GM18858 (cell line): ENCODE results near the gene ACOX3.
A peak's percentile ranks its signal among the peaks of the same experiment; 100 is the strongest.
"Not testable (repeated sequence)": the region's sequence is repeated elsewhere in the genome, so short reads cannot be mapped to it uniquely, and the experiment has no call there.

Experiments used
- ATAC-seq: cut with Tn5 transposase; IDR thresholded peaks from one replicate; pipeline ENCODE4 v1.9.1; 2021; ENCODE audit not compliant: unreplicated experiment

Gene ACOX3

DNA sequence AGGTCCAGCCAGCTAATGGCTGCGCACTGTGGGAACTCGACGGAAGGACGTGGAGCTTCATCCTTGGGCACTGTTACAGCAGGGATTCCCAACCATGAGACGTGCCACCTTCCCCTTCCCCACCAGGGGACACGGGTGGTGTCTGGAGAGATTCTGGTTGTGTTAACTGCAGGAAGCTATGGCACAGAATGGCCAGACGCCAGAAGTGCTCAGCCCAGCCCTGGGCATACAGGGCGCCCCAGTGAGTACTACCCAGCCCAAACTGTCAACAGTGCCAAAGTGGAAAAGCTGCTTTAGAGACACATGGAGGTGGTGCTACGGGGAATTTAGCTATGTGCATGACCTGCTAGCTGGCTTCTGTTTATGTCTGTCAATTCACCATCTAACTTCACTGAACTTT, 32.8 kb downstream of the ACOX3 start:
- no peak for ATAC-seq

DNA sequence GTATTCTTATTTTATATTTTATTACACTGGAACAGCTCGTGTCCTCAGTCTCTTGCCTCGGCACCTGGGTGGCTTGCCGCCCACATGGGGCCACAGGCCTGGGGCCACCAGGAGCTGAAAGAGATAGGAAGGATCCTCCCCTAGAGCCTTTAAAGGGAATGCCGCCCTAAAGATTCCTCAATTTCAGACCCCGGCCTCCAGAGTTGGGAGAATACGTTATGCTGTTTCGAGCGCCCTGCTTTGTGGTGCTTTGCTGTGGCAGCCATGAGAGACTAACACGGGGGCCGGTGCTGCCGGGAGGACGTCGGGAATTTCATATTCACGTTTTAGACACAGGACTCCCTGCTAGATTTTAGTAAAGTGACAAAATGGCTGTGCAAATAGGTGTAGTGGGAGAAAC, 33.2 kb downstream of the ACOX3 start:
- ATAC-seq = no peak

DNA sequence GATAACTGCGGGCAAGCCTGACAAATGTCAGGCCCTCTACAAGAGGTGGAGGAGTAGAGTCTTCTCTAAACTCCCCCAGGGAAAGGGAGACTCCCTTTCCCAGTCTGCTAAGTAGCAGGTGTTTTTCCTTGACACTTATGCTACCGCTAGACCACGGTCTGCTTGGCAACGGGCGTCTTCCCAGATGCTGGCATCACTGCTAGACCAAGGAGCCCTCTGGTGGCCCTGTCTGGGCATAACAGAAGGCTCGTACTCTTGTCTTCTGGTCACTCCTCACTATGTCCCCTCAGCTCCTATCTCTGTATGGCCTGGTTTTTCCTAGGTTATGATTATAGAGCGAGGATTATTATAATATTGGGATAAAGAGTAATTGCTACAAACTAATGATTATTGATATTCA, 33.6 kb downstream of the ACOX3 start:
- ATAC-seq = not testable (repeated sequence)

DNA sequence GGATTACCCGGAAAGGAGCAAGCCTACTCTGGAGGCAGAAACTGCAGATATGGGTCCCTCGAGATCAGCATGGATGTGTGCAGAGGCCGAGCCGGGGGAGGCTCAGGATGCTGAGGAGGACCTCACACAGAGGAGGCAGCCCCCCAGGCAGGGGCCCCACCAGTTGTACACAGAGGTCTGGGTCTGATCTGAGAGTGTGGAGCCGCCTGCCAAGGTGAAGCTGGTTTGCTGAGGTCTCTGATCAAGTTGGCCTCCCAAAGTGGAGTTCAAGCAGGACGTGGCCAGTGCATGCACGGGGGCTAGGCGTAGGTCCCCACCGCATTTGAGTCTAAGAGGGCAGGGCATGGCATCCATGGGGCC, 35.0 kb downstream of the ACOX3 start:
- no peak for ATAC-seq

DNA sequence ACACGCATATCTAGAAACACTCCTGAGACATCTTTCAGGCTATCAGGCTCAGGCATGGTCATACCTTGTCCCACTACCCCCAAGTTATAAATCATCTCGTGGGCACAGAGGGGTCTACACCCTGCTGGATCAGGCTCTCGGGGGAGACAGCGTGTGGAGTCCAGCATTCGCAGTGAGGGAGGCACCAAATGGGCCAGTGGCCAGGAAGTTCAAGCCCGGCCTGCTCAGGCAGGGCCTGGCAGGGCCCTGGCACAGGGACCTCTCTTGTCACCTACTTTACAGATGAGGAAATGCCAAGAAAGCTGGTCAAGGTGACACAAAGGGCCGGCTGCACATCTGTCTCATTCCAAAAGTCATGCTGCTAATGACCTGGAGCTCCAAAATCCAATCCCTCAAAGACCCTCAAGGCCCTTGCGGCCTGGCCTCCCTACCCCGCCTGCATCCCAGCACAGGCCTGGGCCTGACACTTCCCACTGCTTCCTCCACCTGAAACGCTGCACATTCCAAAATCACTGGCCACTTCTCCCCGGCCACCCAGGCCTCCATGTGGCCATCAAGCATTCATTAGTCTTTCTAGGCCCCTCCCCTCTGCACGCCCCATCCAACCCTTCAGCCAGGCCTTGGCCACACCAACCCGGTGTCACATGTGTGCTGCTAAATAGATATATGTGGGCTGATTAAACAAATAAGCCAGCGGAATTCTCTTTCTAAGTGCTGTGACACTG, 35.6 kb downstream of the ACOX3 start:
- ATAC-seq = no peak

DNA sequence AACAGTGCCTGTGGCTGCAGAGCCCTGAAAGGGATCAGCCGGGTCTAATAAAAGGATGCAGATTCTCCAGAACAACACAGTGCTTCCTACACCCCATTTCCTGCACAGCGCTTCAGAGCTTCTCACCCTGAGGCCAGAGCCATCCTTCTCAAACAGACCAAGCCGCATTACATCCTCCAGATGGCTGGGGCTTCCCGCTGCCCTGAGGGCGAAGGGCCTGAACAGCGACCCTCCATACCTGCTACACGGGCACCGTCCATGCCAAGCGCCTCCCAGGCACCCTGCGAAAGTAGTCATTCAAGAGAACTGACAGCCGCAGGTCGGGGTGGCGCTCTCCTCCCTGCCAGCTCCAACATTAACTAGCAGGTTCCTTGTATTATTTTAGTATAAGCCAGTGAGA, 36.5 kb downstream of the ACOX3 start:
- no peak for ATAC-seq

DNA sequence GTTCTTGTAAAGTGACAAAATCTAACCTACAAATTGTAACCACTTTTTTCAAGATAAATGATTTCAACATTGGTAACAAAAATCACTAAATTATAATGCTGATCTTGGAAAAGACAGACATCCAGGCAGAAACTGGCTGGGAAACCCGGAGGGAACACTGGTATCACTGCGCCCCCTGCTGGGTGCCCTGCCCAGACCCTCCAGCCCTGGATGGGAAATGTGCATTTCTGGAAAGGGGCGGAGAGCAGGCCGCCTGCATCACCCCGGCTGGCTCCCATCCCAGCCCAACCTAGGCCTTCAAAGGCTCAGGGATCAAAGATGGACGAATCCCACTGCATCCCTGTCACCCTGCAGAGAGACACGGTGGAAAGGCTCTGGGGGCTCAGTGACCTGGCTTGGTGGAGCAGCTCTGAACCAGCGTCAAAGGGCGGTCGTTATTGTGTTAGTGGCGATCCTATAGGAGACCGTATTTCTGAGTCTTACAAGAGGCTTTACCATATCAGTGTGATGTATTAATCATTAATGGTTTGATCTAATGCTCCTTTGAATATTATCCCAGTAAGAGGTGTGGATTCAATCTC, 37.3 kb downstream of the ACOX3 start:
- ATAC-seq = no peak

DNA sequence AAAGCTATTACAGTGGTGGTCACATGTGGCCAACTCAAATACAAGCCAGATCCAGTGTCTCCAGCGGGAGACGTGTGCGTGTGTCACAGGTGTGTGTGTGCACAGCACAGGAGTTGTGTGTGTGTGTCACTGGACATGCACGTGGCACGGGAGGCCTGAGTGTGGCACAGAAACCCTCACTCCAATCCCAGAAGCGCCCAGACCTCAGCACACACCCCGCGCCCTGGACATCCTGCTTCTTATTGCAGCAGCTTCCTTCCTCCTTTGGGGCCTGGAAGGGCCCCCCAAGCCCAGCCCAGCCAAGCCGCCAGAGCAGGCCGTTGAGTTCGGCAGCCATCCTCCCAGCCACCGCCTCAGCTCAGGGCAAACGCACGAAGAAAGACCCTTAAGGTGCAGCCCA, 37.9 kb downstream of the ACOX3 start:
- ATAC-seq = no peak

DNA sequence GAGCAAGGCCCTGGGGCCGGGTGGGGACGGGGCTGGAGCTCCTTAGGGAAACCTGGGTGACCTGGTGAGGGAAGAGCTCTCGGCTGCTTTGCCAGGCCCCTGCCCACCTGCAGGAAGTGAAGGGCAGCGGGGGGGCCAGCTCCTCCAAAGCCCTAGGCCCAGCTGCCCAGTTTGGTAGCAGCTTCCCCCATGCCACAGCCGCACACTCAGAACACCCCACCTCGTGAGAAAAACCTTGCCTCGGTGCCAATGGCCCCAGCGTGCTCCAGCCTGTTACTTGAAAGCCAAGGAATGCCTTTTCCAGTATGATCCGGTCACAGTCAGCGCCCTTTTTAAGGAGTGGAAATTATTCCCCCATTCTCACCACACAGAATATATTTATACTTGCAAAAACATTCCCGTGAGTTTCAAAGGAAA, 38.3 kb downstream of the ACOX3 start:
- no peak for ATAC-seq

DNA sequence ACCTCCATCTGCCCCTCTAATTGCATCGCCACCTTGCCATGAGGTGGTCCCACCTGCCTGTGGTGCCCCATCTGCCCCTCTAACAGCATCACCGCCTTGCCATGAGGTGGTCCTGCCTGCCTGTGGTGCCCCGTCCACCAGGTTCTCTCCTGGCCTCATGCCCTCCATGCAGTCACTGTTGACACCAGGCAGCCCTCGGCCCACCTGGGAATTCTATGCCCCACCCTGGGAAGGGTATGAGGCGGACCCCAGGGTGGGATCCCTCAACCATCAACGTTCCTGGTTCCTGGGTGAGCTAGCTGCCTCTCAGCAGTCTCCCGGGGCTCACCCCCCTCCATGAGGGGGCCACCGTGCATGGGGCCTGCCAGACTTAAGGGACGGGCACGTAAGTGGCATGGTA, 38.9 kb downstream of the ACOX3 start:
- no peak for ATAC-seq

DNA sequence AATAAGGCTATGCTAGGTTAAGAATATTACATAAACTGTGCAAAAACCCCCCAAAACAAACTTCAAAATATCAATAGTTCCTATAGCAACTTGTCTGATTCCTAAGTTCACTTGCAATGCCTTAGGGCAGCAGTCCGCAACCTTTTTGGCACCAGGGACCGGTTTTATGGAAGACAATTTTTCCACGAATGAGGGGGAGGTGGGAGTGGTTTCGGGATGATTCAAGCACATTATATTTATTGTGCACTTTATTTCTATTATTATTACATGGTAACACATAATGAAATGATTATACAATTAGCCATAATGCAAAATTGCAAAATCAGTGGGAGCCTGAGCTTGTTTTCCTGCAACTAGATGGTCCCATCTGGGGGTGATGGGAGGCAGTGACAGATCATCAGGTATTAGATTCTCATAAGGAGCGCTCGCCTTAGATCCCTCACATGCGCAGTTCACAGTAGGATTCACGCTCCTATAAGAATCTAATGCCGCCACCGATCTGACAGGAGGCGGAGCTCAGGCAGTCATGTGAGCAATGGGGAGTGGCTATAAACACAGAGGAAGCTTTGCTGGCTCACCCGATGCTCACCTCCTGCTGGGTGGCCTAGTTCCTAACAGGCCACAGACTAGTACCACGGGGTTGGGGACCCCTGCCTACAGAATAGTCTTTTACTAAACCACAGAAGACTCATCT, 39.7 kb downstream of the ACOX3 start:
- no peak for ATAC-seq

DNA sequence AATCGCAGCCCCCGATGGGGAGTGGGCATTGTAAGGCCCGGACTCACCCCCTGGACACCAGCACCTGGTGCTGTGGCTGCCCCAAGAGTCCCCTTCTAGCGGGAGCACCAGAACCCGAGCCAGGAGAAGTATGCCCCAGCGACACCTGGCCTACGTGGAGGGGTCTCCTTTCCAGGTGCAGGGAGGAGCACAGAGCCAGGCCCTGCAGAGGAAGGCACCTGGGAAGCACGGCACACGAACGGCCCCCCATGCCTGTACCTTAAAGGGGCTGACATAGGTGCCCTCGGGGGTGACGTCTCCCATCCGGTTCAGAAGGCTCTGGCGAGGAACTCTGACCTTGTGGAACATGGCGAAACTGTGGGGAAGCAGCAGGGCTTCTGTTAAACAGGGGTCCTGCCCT, 41.2 kb downstream of the ACOX3 start:
- ATAC-seq = no peak

DNA sequence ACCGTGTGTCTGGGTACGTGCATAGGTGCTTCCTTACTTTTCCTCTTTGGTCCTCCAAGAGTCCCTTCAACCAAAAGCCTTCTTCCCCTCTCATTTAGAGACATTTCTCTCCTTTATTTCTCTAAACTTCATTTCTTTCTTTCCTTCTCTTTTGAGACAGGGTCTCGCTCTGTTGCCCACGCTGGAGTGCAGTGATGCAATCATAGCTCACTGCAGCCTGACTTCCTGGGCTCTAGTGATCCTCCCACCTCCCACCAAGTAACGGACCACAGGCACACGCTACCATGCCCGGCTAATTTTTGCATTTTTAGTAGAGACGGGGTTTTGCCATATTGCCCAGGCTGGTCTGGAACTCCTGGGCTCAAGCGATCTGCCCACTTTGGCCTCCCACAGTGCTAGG, 42.2 kb downstream of the ACOX3 start:
- ATAC-seq = no peak

DNA sequence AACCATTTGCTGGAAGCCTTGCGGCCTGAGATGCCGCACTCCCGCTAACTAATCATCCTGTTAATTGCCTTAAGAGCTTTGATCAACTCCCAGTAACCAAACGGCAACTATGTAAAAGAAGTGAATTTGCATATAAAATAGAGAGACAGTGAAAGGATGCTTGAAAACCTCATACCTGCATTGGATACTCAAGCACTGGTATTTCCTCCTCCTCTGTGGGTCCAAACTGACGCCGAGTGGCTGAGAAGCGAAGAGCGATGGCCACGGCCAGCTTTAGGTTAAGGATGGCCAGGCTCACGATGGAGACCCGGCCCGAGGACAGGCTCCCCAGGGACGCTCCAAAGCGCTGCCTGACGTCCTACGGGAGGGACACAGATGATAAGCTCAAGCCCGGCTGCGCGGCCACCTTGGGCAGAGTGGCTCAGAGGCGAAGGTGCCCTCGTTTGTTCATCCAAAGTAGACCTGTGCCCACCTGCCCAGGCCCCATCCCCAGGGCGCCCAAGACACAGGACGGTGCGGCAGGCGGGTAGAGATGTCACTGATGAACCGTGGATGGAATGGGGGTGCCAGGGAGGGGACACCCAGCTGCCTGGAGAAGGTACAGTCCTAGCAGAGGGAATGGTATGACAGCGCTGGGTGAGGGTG, 43.6 kb downstream of the ACOX3 start:
- no peak for ATAC-seq

DNA sequence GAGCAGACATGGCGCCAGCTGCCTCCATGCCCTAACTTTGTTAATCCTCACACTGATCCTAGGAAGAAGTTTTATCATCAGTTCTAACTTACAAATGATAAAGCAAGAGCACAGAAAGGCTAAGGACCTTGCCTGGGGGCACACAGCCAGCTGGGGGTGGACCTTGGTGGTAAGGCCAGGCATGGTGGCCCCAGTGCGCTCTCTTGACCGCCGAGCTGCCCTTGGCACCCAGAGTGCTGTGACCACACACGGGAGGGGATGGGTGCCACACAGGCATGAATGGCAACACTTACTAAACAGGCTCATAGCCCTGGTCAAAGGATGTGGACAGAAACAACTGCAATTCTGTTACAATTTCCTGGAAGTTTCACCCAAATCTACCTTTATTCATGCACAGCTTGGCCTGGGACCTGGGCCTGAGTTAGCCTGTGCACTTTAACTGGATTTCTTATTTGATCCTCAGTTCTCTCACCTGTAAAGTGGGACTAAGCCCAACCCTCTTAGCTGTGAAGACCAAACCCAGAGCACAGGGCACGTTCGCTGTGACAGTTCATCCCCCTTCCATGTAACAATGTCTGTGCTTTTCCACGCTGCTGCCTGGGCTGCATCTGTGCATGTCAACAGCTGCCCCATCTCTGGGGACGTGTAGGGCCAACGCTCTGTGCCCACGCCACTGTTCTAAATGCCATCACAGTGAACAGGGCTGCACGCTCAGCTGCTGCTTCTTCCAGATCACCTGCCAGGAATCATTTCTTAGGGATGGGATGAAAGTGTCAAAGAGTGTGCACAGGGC, 44.8 kb downstream of the ACOX3 start:
- ATAC-seq = no peak

DNA sequence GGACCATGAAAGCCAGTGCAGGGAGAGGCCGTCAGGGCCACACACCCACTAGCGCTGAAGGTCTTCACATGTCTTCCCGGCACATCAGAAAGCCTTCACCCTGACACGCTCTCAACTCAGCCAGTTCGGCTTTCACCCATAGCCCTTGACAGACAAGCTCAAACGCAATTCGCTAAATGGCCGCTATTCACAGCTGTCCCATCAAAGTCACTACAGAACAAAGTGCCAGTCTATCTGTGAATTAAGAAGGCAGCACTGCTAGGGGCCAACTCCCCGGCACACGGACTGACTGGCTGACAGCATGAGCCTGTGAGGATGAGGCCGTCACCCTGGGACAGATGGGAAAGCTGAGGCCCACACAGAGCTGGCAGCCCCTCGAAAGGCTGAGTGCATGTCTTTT, 45.7 kb downstream of the ACOX3 start:
- no peak for ATAC-seq

DNA sequence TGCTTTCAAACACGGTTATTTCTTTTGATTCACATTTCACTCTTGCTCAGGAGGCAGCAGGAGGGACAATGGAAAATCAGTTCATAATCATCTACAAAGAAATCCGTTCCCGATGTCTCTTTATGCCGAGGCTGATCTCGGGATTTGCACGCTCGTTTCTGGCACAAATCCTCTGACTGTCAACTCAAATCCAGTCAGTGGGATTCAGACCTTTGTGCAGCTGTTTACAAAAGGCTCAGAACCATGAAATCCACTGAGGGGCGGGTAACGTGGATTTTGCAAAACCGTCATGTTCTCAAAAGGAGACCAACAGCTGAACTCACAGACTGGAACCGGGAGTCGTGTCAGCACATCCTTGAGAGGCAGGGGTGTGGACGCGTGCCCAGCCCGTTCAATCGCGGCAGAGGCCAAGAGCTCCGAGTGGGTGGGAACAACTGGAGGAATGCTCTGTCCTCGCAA, 46.4 kb downstream of the ACOX3 start:
- no peak for ATAC-seq

DNA sequence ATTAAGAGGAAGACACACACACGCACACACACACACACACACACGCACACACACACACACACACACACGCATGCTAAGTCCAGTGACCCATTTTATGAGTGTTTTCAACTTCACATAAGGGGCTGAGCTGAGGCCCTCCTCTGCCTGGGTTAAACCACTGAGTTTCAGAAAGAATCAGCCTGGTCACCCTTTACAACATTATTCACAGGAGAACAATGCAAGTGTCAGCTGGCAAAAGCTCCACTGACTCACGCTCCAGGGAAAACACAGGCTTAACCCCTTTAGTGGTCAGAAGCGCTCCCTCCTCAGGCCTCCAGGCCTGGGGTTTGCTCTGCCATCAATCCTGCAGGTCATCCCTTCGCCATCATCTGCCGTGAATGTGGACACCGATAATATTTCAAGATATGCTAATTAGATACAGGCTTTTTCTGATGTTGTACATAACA, 46.9 kb downstream of the ACOX3 start:
- ATAC-seq = no peak

DNA sequence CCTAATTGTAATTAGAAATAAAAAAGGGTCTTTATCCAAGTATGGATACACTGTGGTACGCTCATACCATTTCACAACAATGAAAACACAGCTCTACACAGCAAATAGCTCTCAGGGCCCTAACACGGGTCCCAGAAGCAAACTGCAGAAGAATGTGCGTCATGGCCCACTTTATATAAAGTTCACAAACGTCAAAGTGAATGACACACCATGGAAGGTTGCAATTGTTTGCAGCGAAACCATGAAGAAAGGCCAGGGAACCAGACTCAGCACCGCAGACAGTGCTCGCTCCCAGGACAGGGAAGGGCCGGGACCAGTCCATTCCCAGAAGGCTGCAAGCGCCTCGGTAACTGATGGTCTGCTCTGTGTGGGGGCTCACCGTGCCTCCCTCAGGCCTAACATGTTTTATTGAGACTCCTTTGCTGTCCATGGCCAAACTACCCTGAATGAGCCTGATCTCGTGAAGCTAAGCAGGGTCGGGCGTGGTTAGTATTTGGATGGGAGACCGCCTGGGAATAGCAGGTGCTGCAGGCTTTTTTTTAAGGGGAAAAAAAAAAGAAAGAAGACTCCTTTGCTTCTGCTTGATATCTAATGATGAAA, 47.8 kb downstream of the ACOX3 start:
- no peak for ATAC-seq

DNA sequence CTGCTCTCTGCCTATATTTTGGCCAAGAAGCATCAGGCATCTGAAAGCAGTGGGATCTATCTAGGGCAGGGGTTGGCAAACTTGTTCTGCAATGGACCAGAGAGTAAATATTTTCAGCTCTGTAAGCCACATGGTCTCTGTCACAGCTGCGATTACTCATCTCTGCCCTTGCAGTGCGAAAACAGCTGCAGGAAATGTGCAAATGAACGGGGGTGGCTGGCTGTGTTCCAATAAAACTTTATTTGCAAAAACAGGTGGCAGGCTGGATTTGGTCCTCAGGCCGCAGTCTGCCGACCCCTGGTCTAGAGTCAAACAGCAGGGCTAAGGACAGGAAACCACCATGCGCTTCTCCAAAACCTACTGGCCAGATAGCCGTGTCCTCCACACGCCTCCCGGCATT, 48.6 kb downstream of the ACOX3 start:
- ATAC-seq = peak; percentile 89

DNA sequence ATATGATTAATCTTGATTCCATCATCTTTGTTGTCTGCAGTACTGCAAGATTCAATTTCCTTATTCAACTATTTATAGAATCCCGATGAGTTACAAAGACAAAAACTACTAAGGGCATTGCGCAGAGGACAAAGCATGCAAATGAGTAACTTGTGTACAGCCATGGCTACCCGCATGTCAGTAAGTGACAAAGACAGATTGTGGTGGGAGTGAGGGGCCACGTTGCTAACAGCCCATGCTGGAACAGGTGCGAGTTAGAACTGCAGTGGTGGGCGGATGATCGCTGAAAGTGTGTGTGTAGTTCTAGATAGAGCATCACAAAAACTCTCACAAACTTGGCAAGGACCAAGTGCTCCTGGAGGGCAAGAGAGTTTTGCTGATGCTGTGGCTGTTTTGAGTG, 49.5 kb downstream of the ACOX3 start:
- no peak for ATAC-seq
